GM18508 (cell line): Measurements from ENCODE around the gene PSMB8.

ENCODE experiments used
- ATAC-seq: cut with Tn5 transposase; IDR thresholded peaks from one replicate; pipeline ENCODE4 v1.9.1; 2021; ENCODE audit warnings: moderate number of reproducible peaks; ENCODE audit not compliant: insufficient read depth, unreplicated experiment

The PSMB8 gene

DNA sequence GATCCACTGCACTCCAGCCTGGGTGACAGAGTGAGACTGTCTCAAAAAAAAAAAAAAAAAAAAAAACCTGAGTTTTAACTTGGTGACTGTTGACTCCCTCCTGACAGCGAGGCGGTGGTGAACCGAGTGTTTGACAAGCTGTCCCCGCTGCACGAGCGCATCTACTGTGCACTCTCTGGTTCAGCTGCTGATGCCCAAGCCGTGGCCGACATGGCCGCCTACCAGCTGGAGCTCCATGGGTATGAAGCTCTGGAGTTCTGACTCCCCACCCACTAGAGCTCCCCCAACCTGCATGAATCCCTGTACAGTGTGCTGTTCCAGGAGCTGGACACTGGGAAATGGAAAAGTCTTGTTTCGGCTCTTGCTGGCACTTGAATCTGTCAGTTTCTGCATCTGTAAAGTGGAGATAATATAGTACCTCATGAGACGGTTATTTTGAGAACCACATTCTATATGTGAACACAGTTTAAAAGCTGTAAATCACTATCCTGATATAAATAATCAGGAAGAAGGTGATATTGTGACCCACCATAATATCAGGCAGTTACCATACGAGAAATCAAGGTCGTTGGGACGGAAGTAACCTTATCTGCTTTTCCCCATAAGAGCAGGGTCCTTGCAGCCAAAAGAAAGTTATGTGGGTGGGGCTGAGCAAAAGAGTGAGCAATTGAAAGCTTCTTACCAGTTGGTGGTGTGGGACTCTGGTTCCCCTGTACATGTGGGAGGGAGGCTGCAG is 13.5 kb upstream of the PSMB8 start:
- no peak for ATAC-seq

DNA sequence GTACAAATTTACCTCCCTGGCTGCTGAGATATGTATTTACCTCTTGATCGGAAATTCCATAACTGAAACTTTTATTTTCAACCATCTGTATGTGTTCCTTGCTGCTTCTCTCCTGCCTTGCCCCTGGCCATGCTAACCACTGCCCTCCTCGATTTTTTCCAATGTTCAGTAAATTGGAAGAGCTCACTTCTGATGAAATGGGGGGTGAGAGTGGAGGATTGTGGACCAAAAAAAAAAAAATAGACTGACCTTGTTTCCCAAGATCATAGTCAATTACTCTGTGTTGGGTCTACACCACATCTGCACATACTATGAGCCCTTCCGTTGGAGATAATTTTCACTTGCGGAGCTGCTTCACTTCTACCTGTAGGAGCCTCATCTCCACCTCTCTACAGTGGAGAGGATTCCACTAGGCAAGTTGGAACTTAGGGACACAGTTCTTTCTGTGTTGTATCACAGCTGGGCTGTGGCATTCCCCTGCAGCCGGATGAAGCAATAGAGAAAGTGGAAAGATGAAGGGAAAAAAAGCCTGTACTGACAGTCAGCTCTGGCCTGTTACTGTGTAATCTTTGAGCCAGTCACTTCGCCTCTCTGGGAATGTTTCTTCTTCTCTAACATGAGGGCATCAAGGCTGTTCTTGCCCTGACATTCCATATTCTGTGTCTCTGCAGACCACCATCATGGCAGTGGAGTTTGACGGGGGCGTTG is 11.8 kb upstream of the PSMB8 start:
- ATAC-seq, result no peak

DNA sequence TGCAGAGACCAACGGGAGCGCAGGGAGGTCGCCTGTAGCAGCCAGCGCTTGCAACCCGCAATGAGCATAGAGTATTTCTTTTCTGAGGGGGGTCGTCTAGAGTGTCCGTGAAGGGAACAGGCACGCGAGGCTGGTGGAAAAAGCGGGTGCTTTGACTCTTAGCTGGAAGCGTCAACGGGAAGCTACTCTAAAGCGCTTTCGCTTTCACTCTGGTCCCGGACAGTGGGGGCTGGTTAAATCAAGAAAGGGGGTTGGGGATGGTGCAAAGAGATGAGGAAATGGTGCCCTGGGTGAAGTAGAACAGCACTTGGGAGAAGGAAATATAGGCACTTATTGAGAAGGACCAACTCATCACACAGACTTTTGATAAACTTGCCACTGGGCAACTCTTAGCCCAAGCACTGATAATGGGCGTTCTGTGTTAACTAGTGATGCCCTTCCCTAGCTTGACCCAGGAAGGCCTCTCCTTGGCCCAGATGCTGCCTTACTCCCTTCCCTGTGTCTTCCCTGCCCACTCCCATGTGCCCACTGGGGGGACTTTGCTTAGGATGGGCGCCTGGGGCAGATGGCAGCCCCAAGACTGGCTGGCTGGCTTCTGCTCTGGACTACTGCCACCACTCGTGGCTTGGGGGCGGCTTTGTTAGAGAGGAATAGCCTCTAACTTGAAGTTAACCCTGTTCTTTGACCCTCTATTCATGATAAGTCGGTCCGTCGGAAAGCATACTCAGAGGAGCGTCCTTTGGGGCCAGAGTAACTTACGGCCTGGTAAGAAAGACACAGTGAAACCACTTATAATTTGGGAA is 10.7 kb upstream of the PSMB8 start:
- ATAC-seq, result no peak

DNA sequence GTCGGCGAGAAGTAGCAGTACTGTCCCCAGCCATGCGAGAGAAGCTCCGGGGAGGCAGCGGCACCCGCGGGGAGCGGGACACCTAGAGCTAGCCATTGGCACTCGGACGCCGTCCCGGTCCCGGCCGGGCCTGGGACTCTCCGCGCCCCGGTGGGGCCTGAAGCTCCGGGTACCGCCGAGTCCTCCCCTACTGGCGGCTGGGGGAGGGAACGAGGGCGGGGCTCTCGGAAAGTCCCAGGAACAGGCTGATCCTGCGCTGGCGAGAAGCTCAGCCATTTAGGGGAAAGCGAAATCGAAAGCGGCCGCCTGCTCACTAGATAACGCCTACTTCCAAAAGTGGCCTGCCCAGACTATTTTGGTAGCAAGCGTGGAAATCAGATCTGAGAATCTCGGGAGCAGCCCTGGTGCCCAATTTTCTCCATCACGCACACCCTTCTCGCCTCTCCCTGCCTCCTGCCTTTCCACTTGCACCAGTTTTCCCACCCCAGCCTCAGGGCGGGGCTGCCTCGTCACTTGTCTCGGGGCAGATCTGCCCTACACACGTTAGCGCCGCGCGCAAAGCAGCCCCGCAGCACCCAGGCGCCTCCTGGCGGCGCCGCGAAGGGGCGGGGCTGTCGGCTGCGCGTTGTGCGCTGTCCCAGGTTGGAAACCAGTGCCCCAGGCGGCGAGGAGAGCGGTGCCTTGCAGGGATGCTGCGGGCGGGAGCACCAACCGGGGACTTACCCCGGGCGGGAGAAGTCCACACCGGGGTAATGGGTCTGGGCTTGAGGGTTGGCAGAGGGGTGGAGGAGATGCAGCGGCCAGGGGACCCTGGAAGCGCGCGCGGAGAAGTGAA is 9.9 kb upstream of the PSMB8 start, which contains the start of the genes PSMB9 and TAP1:
Gene PSMB9 (plus strand): TSS at position 652 of the 835 bp plus-strand sequence. CDS start 38 bp downstream, at position 690.
Gene TAP1 (minus strand): TSS at position 164 of the 835 bp plus-strand sequence. CDS start 68 bp downstream, at position 96.
- peak; percentile 34 for ATAC-seq

DNA sequence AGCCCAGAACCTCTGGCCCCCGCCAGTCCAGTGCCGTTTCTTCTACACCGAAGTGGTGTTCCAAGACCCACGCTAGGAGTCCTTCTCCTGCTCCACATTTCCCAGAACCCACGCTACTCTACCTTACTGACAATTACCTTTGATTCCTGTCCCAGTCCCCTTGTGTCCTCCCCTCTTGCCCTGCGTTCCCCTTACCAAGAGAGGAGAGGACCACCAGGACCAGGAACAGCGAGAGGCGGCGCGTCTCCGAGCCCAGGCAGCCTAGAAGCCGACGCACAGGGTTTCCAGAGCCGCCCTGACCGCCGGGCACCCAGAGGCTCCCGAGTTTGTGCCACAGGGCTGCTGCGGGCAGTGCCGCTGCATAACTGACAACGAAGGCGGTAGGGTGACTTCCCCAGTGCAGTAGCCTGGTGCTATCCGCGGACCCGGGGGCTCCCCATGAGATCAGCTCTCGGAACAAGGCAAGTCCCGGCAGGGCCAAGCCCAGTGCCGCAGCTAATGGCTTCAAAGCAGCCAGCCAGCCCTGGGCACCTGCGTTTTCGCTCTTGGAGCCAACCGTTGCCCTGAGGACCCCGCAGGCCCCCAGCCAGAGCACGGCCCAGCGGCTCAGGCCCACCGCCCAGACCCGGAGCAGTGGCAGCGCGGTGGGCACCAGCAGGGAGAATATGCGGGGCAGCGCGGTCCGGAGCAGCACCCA is 9.1 kb upstream of the PSMB8 start:
- no peak for ATAC-seq

DNA sequence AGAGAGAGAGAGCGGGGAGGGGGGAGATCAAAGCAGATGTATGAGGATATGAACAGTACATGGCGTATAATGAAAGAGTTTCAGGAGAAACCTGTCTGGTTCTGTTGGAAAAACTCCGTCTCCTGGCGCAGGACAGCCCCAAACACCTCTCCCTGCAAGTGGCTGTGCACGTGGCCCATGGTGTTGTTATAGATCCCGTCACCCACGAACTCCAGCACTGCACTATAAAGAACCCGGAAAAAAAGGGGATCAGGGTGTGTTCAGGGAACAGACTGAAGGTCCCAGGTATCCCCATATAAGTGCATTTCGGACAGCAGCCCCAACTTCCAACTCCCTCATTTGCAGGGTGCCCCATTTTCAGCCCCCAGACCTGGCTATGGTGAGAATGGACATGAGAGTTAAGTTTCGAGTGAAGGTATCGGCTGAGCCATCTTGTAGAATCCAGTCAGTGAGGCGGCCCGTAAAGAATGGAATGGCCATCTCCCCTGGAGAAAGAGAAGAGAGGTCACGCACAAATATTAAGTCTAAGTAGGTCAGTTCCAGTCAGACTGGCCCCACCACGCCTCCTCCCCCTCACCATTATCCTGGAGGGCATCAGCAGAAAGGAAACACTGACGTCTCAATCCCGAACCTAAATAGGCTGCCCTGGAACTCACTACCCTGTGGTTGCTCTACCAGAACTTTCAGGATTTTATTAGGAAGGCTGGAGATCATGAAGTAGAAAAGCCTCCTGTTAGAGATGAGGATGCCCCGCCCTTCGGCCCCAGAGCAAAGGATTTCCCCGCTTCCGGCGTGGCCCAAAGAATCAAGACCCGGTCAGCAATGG is 8.4 kb upstream of the PSMB8 start:
- no peak for ATAC-seq

DNA sequence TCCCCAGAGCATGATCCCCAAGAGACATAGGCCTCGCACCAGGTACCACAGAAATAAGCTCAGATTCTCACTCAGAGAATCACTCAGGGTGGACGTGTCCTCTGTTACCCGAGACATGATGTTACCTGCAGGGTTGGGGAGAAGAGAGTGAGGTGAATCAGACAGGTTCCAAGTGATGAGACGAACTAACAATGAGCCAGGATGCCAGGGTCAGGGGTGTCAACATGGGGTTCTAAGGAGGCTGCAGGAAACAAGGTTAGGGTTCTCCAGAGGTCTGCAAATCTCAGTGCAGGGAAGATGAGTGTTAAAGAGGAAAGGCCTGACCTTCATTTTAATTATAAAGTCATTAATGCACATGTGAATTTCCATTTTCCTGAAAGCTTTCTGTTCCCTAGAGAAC is 7.2 kb upstream of the PSMB8 start:
- no peak for ATAC-seq

DNA sequence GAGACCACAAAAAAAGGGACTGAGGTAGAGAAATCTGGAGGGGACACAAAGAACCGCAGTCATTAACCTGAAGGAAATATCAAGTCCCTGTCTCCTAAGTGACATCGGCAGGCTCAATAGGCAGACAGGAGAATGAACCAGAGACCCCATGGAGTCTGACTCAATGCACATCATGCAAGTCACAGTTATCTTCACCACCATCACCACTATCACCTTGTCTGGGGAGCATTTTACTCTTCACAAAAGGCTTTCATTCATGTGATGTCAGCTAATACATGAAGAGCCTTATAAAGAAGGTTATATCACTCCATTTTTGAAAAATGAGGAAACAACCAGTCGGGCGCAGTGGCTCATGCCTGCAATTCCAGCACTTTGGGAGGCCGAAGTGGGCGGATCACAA is 5.3 kb upstream of the PSMB8 start:
- ATAC-seq, result no peak

DNA sequence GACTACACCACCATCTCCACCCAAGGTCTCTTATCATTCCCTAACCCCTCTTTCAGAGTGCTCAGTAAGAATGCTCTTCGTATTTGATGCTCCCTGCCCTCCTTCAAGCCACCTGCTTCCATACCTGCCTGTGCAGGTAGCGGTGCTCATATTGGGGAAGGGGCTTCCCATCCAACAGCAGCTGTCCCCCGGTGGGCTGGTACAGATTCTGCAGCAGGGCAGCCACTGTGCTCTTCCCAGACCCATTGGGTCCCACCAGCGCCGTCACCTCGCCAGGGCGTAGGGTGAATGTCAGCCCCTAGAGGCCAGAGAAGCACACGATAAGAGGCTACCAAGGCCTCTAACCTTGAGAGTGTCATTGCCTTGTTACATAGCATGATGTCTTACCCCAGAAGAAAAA is 3.9 kb upstream of the PSMB8 start:
- no peak for ATAC-seq

DNA sequence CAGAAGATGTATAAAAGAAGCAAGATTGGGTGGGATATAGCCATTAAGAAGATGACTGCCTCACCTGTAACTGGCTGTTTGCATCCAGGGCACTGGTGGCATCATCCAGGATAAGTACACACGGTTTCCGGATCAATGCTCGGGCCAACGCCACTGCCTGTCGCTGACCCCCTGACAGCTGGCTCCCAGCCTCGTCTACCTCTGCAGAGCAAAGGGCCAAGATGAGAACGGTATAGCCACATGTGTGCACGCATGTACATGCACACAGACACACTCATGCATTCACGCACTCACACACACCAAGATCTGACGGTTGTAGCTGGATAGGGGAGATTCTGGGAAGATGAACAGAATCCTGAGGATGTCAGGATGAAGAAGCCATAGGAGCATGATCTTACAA is 3.2 kb upstream of the PSMB8 start:
- ATAC-seq, result no peak

DNA sequence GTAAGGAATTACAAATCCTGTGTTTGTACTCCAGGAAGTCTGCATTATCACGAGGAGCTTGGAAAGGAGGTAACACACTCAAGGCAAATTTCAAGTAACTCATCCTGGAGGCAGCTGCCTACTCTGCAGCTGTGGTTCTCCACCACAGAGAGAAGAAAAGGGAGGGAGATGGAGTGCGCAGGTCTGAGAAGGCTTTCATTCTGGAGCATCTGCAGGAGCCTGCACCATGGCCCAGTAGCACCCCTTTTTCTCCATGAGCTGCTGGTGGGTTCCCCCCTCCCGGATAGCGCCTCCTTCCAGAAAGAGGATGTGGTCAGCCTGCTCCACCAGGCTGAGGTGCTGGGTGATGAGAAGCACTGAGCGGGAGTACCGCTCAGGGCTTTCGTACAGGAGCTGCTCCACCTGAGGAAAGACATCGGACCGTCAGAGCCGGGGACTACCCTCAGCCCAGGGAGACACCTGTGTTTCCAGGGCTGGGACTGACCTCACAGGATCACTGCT is 1.6 kb upstream of the PSMB8 start:
- no peak for ATAC-seq

DNA sequence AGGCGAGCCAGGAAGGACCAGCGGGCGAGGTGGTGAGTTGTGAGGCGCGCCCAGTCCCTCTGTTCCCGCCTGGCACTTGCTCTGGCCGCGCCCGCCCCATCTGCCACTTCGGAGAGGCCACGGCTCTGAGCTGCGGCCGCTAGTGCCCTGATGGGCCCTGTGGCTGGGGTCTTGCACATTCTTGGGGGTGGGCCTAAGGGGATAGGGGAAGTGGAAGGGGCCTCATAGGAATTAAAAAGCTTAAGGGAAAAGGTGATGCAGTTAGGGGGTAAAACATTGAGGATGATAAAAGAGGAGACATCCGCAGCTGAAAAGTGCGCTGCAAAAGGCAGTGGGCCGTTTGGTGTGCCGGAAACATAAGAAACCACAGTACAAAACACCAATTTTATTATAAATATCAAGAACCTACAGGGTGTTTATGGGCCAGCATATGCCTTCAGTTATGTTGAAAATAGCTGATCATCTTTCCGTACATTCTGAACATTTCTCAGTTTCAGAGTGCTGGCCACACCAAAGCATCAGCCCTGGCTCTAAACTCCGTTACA is 1.1 kb upstream of the PSMB8 start:
- ATAC-seq, result no peak

DNA sequence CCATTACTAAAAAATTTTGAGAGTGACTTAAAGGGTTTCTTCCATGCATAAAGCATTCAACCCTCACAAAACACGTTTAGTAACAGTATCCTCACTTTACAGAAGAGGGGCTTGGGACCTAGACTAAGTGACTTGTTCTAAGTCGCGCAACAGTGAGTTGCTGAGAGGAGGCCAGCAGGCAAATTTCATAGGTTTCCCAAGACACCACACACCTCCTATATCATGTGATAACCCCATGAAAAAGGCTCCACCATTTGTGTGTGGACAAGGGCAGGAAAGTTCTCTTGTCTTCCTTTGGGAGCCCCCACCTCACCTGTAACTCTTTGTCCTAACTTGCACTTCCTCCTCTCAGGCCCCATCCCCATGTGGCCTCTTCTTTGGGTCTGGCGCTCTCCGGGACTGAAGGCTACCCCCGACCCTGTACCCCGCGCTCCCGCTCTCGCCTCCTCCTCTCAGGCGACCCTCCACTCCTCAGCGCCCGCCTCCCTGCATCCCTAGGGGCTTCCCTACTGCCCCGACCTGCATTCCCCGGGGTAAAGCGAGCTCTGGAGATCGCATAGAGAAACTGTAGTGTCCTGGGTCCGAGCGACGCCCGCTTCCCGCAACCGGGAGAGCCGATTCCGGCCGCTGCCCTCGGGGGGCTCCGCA is 392 bp downstream of the PSMB8 start:
- ATAC-seq, result no peak

DNA sequence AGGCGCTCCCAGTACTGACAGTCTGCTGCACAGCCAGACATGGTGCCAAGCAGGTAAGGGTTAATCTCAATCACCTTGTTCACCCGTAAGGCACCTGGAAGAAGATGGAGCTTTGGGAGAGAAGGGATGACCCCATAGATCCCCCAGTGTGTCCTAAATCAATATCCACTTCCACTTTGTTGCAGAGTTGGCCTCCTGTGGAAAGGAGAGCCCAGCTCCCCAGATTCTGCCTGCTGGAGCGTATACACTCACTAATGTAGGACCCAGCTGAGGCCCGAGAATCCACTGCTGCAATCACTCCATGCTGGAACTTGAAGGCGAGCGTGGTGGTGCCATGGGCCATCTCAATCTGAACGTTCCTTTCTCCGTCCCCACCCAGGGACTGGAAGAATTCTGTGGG is 1.2 kb downstream of the PSMB8 start:
- no peak for ATAC-seq

DNA sequence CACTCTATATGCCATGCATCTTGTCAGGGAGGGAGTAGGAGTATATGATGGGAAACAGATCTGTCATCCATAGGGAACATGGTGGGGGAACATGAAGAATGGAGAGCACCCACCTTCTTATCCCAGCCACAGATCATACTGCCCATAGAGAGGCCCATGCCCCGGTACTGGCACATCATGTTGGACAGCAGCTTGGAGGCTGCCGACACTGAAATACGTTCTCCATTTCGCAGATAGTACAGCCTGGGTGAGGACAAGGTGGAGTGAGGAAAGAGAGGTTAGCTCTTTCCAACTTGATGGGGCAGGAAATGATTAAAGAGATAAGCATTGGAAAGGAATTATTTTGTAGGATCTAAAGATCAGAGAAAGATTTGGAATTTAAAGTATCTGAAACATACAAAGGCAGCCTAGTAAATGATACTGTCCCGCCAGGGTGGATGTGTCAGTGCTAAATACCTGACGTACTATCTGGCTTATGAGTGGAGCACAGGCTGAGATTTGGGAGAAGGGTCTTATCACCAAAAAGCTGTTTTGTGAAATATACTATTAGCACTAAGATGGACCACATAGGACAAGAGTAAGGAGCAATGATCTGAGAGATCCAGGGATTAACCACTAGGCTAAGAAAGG is 1.7 kb downstream of the PSMB8 start:
- no peak for ATAC-seq

DNA sequence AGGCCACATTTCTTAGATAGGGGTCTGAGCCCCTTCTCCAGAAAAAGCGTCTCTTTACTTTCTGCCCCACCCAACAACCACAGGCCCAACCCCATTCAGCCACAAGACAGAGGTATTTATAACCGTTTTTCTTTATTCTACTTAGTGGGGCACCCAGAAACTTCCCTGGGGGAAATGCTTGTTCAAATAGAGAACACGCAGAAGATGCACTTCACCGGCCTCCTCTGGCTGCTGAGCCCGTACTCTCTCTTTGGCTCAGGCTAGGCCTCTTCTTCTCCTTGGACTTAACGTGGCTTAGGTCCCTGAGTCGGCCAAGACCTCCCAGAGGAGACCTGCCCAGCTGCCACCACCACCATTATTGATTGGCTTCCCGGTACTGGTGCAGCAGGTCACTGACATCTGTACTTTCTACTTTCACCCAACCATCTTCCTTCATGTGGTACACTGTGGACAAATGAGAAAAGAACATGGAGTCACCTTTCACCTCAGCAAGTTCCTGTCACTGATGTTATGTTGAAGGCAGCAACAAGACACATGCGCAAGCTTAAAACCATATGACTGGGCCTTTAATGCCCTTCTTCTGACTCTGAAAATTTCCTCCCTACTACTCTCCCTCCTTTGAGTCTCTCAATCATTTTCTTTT is 3.1 kb downstream of the PSMB8 start:
- ATAC-seq, result no peak

DNA sequence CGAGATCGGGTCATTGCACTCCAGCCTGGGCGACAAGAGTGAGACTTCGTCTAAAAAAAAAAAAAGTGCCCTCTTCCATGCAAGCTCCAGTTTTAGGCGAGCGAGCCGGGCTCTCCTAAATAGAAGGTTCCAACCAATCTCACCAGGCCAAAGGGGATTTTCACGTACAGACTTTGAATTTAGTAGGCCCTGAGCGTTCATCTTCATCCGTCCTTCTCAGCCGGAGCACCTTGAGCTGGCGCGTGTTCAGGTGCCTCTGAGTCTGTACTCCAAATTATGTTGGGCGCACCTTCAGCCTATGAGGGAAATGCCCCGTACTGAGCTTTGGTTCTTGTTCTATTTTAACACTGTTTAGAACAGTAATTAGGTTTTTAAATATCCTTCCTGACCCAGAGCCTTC is 4.5 kb downstream of the PSMB8 start:
- ATAC-seq, result no peak
